NCI-H1105 treated with DMSO at 0.1 percent for 48 hours (cell line): ENCODE measurements around the gene ZCWPW1.
"Not testable (repeated sequence)": the region's sequence is repeated elsewhere in the genome, so short reads cannot be mapped to it uniquely, and the experiment has no call there.

Experiments used
- DNase-seq: peaks from one replicate; lab custom pipeline; 2025; lab: John Stamatoyannopoulos, UW

The ZCWPW1 gene

GRCh38 chr7:100456562-100456961 is 28.1 kb upstream of the ZCWPW1 start:
- no peak for DNase-seq

- no peak for DNase-seq
These were observed 26.7 kb upstream of the ZCWPW1 start for GRCh38 chr7:100455206-100455605.

- DNase-seq: not testable (repeated sequence)
These were observed 25.4 kb upstream of the ZCWPW1 start for GRCh38 chr7:100453854-100454253.

DNA sequence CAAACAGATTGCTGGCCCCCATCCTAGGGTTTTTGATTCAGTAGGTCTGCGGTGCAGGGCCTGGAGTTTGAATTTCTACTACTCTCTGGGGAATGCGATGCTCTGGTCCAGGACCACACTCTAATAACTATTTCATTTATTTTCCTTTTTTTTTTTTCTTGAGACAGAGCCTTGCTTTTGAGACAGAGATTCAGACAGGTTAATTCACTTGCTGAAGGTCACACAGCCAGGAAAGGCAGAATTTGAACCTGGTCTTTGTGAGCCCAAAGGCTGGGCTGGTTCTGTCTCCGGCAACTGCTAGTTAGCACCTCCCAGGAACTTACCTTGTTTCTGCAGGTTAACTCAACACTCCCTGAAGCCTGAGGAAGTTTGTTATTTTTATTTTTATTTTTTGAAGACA is 24.0 kb upstream of the ZCWPW1 start:
- no peak for DNase-seq

- no peak for DNase-seq
These were observed 20.8 kb upstream of the ZCWPW1 start for GRCh38 chr7:100449190-100449795.

- DNase-seq: not testable (repeated sequence)
These were observed 18.9 kb upstream of the ZCWPW1 start for GRCh38 chr7:100447363-100447762.

DNA sequence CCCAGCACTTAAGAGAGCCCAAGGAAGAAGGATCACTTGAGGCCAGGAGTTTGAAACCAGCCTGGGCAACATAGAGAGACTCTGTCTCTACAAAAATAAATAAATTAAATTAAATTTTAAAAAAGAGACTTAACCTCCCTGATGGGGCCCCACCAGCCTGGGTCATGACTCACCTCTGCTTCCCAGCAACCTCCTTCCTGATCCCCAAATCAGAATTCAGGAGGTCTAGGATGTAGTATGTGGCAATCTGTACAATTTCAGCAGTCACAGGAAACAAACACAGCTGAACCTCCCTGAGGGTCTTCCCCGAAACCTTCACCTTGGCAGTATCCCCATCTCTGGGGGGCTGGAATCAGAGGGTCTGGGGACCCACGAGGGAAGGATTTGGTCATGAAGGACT is 17.5 kb upstream of the ZCWPW1 start:
- no peak for DNase-seq

- DNase-seq: no peak
These were observed 16.1 kb upstream of the ZCWPW1 start for GRCh38 chr7:100444311-100445278.

GRCh38 chr7:100443096-100443840 is 14.8 kb upstream of the ZCWPW1 start:
- no peak for DNase-seq

GRCh38 chr7:100441641-100442535 is 13.4 kb upstream of the ZCWPW1 start:
- DNase-seq: no peak

DNA sequence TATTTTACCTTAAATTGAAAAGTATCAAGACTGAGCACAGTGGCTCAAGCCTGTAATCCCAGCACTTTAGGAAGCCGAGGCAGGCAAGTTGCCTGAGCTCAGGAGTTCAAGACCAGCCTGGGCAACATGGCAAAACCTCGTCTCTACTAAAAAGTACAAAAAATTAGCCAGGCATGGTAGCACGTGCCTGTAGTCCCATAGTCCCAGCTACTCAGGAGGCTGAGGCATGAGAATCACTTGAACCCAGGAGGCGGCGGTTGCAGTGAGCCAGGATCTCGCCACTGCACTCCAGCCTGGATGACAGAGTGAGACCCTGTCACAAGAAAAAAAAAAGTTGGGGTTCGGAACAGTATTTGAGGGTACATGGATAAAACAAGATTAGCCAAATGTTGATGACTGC is 10.7 kb upstream of the ZCWPW1 start:
- not testable (repeated sequence) for DNase-seq

GRCh38 chr7:100438731-100439130 is 10.2 kb upstream of the ZCWPW1 start:
- DNase-seq: not testable (repeated sequence)

DNA sequence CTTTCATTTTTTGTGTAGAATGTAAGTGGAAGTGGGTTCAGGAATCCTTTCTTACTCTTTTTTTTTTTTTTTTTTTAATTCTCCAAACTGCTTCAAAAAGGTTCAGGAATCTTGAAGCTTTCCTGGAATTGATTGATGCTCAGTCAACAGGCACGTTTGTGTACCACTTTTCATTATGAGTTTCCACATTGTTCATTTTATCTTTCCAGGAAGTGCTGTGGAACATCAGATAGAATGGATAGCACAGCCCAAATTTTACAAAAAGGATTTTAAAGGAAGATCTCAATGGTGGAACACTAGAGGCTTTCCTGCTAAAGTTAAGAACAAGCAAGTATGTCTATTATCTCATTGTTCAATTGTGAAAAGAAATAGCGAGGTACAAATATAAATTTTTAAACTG is 9.7 kb upstream of the ZCWPW1 start:
- DNase-seq: no peak

- no peak for DNase-seq
These were observed 8.9 kb upstream of the ZCWPW1 start for GRCh38 chr7:100437150-100438100.

DNA sequence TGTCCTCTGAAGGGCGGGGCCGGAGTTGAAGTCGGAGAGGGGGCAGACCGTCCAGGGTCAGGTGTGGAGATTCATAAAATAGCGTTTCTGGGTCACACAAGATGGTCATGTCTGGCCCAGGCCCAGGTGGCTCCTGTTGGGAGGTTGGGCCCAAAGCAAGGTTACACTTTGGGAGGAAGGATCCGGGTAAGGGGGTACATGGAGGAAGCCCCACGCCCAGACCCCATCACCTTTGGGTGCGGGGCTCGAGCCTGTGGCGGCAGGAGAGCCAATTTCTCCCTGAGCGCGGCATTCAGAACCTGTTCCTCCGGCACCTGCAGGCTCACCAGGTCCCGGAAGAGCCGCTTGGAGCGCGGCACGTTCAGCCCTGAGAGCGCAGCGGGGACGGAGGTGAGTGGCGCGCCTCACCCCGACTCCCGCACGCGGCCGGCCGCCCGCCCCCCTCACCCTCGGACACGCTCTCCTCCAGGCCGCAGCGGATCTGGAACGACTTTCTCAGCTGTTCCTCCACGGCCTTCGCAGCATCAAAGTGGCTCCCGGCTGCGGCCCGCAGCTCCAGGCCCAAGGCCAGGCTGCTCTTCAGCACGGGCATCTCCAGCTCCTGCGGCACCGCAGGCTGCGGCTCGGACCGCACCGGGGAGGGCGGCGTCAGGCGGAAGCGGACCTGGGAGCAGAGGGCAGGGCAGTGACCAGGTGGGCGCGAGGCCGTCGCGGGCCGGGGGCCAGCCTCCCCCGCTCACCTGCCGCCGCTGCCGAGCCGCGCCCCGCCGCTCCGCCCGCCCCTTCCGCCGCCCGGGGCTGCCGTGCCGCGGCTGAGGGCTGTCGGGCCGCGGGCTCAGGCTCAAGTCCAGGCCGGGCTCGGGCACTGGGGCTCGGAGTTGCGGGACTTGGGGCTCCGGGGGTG is 7.2 kb upstream of the ZCWPW1 start:
- peak; percentile 23 for DNase-seq

GRCh38 chr7:100434297-100435144 is 6.0 kb upstream of the ZCWPW1 start:
- no peak for DNase-seq

- no peak for DNase-seq
These were observed 5.2 kb upstream of the ZCWPW1 start for GRCh38 chr7:100433592-100434296.

DNA sequence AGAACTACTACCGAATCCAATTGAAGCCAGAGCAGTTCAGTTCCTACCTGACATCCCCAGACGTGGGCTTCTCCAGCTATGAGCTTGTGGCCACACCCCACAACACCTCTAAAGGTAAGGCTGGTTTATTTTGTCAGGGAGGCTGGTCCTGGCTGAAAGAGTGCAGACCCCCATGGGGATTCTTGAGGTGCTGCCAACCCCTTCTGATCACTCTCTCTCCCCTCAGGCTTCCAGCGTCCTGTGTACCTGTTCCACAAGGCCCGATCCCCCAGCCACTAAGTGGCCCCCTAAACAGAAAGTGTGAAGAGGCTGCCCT is 4.7 kb upstream of the ZCWPW1 start:
- no peak for DNase-seq
